Kidney (tissue), 14 donors: ENCODE data around the gene DNAH5. TPM values are rescaled to one million over a fixed set of nuclear protein-coding genes. Genes with fewer than 3 reads are reported as not detected.

ENCODE experiments used
- DNase-seq, 5 donors: peaks; one replicate each; pipeline ENCODE4 v3.0.0-alpha.2; 2013 to 2020
- FAIRE-seq: peaks from 2 replicates; lab custom pipeline; 2012; peaks lifted over from hg19 to GRCh38; lab: Jason Lieb, UNC
- H3K27ac ChIP-seq, 2 donors: one replicate each; pipeline ENCODE4 v1.7.0; 2013; ENCODE audit warnings: low read depth in 2 of 2, low read length in 2 of 2, inconsistent platforms in 1 of 2
- H3K27me3 ChIP-seq: one replicate; pipeline ENCODE4 v1.7.1; 2013; ENCODE audit warnings: low read length, inconsistent platforms; ENCODE audit not compliant: control insufficient read depth, insufficient read depth
- H3K36me3 ChIP-seq, 3 donors: one replicate each; pipeline versions ENCODE4 v1.7.0 to v1.7.1; 2013; ENCODE audit warnings: low read length in 3 of 3, control low read depth in 1 of 3, inconsistent platforms in 1 of 3; ENCODE audit not compliant: insufficient read depth in 3 of 3, control insufficient read depth in 2 of 3
- H3K4me1 ChIP-seq, 3 donors: one replicate each; pipeline versions ENCODE4 v1.7.0 to v1.7.1; 2013; ENCODE audit warnings: low read length in 3 of 3, inconsistent platforms in 1 of 3, low read depth in 1 of 3; ENCODE audit not compliant: control insufficient read depth in 2 of 3, insufficient read depth in 2 of 3
- H3K4me3 ChIP-seq, 3 donors: one replicate each; pipeline versions ENCODE4 v1.7.0 to v1.8.1; 2013; ENCODE audit warnings: low read length in 3 of 3, control low read depth in 1 of 3, inconsistent platforms in 1 of 3
- H3K9ac ChIP-seq, 3 donors: one replicate each; pipeline versions ENCODE4 v1.7.0 to v1.7.1; 2013; ENCODE audit warnings: low read length in 3 of 3, control low read depth in 1 of 3, inconsistent platforms in 1 of 3
- H3K9me3 ChIP-seq, 3 donors: one replicate each; pipeline versions ENCODE4 v1.7.0 to v1.7.1; 2013; ENCODE audit warnings: low read length in 3 of 3, control low read depth in 1 of 3, inconsistent platforms in 1 of 3; ENCODE audit not compliant: control insufficient read depth in 2 of 3, insufficient read depth in 1 of 3
- intact Hi-C: fragments of 100-400 bp; cut with DNase I; formaldehyde crosslinking; loops from one replicate; pipeline ENCODE4 v1.11.1; 2022
- polyA plus RNA-seq: library from polyadenylated mRNA; stranded (reverse); fragments of 350-450 nt; fragmentation: Illumina TruSeq; extraction: RNeasy Lipid Tissue Mini Kit (QIAGEN cat#74804); gene quantifications from one replicate; pipeline ENCODE4 v1.2.3, GENCODE V29; 2014; ENCODE audit warnings: low read depth, low replicate concordance; ENCODE audit not compliant: insufficient read depth
- total RNA-seq: library from RNA; stranded (reverse); fragmentation: NEBNext Ultra II Directional; extraction: Animal tissue kit (Norgen Biotek cat#: 25700); gene quantifications from one replicate; pipeline ENCODE4 v1.2.1, GENCODE V29; 2021
- TF ChIP-seq, protein P1 (sequence below): IDR thresholded peaks from 3 replicates; pipeline ENCODE4 v1.5.1; 2012; ENCODE audit warnings: mild to moderate bottlenecking, moderate library complexity, borderline replicate concordance; ENCODE audit not compliant: insufficient read depth; ENCODE audit errors: extremely low read depth
- donor health status: control.
- donor health status: control.
- donor health status: control.
- donor health status: control.
- donor health status: control.
- donor health status: DM: yes; HTN: yes; CAD: no.
- donor health status: Normal renal cell carcinoma (clear cell type).

The DNAH5 gene
- total and polyA plus RNA-seq, 2 donors from 2014 or later, result 0.49 to 16.4 TPM

DNA sequence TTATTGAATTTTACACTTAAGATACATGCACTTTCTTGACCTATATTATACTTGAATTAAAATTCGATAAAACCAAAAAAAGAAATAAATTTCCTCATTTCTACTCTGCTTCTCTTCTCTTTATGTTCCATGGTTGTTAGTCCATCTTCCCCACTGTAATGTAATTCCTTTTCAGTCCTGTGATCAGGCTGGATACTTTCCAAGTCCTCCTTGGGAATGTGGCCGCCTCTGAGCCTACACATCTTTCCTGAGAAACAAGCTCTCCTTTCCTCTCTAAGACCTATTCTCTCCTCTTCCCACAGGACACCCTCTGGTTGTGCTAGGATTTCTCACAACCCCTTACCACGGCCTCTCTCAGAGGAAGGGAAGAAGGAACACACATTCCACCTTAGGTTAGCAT lies 285.1 kb downstream of the DNAH5 start:
- Histone ChIP-seq H3K36me3 (no peaks in the 10 kb centered on the region), H3K4me1 (no peaks in the 10 kb centered on the region), H3K27ac (no peak overlapping the region), H3K27me3 (no peaks in the 10 kb centered on the region), H3K9me3 (no peaks in the 10 kb centered on the region), H3K4me3 (no peak overlapping the region), H3K9ac (no peak overlapping the region)
- intact Hi-C loops, result no loop called here
- FAIRE-seq (no peak), DNase-seq (no peak)
- TF ChIP-seq, protein P1, sequence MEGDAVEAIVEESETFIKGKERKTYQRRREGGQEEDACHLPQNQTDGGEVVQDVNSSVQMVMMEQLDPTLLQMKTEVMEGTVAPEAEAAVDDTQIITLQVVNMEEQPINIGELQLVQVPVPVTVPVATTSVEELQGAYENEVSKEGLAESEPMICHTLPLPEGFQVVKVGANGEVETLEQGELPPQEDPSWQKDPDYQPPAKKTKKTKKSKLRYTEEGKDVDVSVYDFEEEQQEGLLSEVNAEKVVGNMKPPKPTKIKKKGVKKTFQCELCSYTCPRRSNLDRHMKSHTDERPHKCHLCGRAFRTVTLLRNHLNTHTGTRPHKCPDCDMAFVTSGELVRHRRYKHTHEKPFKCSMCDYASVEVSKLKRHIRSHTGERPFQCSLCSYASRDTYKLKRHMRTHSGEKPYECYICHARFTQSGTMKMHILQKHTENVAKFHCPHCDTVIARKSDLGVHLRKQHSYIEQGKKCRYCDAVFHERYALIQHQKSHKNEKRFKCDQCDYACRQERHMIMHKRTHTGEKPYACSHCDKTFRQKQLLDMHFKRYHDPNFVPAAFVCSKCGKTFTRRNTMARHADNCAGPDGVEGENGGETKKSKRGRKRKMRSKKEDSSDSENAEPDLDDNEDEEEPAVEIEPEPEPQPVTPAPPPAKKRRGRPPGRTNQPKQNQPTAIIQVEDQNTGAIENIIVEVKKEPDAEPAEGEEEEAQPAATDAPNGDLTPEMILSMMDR, result no peak

DNA sequence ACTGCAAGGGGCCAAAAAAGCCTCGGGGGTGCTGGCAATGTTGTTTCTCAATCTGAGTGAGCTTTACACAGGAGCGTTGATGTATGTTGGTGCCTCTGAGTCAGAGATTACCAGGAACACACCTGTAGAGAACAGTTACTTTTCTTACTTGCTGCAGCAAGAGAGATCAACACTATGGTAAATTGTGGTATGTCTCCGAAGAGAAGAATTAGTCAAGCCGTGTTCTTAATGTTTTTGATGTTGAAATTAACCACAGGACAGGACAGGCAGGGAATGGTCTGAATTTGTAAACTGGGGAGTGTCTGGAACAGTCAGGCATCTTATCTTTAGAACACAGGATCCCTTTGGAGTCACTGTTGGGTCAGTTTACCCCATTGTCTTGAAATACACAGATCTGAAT lies 285.7 kb downstream of the DNAH5 start:
- no peak for DNase-seq
- Histone ChIP-seq H3K4me1 (no peaks in the 10 kb centered on the region), H3K36me3 (no peaks in the 10 kb centered on the region), H3K9ac (no peak overlapping the region), H3K4me3 (no peak overlapping the region), H3K27ac (no peak overlapping the region), H3K27me3 (no peaks in the 10 kb centered on the region), H3K9me3 (no peaks in the 10 kb centered on the region)
- no peak for FAIRE-seq
- intact Hi-C loops, result no loop called here
- TF ChIP-seq, protein P1, result no peak

DNA sequence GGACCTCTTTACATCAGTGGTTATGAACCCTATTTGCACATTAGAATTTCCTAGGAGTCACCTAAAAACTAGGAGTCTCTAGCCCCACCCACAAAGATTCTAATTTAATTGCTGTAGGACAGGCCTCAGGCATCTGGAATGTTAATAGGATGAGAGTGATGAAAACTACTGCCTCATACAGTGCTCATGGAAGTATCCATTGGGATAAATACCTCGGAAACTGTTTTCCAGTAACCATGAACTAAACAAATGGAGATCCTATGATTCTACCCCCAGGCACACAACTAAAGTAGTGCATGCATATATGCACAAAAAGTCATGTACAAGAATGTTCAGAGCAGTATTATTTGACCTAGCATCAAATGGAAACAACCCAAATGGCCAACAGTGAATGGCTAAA lies 286.3 kb downstream of the DNAH5 start:
- intact Hi-C loops, result no loop called here
- TF ChIP-seq, protein P1, result no peak
- H3K4me1 ChIP-seq, result no peaks in the 10 kb centered on the region
- H3K36me3 ChIP-seq, result no peaks in the 10 kb centered on the region
- H3K4me3 ChIP-seq, result no peak overlapping the region
- no peak for DNase-seq
- no peak overlapping the region for H3K9ac ChIP-seq
- no peak for FAIRE-seq
- H3K27me3 ChIP-seq, result no peaks in the 10 kb centered on the region
- no peaks in the 10 kb centered on the region for H3K9me3 ChIP-seq
- H3K27ac ChIP-seq, result no peak overlapping the region

DNA sequence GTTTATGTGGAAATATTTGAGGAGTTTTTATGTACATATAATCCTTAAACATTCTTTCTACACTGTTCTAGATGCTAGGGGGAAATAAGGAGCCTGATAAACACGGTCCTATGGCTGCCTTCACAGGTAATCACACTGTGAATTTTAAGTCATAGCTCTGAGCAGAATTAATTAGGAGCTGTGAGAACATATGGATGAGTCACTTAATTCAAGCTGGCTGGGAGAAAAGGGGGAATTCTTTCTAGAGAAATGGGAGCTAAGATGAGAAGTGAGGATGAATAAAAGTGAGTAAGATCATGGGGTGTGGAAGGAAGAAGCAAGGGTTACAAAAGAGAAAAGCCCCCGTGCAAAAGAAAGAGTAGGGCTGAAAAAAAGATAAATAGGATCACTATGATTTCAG lies 290.8 kb downstream of the DNAH5 start:
- H3K27ac ChIP-seq, result no peak overlapping the region
- H3K9me3 ChIP-seq, result no peaks in the 10 kb centered on the region
- no peak overlapping the region for H3K9ac ChIP-seq
- FAIRE-seq (no peak), DNase-seq (no peak)
- no peaks in the 10 kb centered on the region for H3K27me3 ChIP-seq
- intact Hi-C loops, result no loop called here
- TF ChIP-seq, protein P1, result no peak
- no peaks in the 10 kb centered on the region for H3K36me3 ChIP-seq
- H3K4me1 ChIP-seq, result no peaks in the 10 kb centered on the region
- H3K4me3 ChIP-seq, result no peak overlapping the region
